Activated T-cell treated with anti-CD3 and anti-CD28 coated beads for 24 hours (primary cell): ENCODE results near the gene SPTY2D1.

Experiments
- DNase-seq: peaks from one replicate; pipeline ENCODE4 v3.0.0-alpha.2; 2020; ENCODE audit warnings: low read depth

Gene SPTY2D1

GRCh38 chr11:18564149-18564548 lies 70.0 kb downstream of the SPTY2D1 start:
- DNase-seq, result no peak

GRCh38 chr11:18563090-18563730 lies 70.9 kb downstream of the SPTY2D1 start:
- no peak for DNase-seq
